Measurements from ENCODE around the gene PLPPR1. TPM values are rescaled to one million over a fixed set of nuclear protein-coding genes. Genes with fewer than 3 reads are reported as not detected.

Gene PLPPR1
- total RNA-seq, 4 donors from 2014 or later: 0.41 TPM; not detected in 3

GRCh38 chr9:101173907-101174306 is 145.4 kb downstream of the PLPPR1 start:
- no peaks in the 10 kb centered on the region for H3K36me3 ChIP-seq
- intact Hi-C loops (cut with DNase I; ENCODE audit: low total_unique reads): no loop called here
- no peaks in the 10 kb centered on the region for H3K27me3 ChIP-seq
- no peaks in the 10 kb centered on the region for H3K9me3 ChIP-seq
- no peak for TF ChIP-seq CTCF (IDR thresholded peaks at IDR 0.05)
- no peak for TF ChIP-seq POLR2A (IDR thresholded peaks at IDR 0.05)
- no peak overlapping the region for H3K27ac ChIP-seq
- no peak overlapping the region for H3K4me3 ChIP-seq
- DNase-seq: no peak
- H3K4me1 ChIP-seq: no peaks in the 10 kb centered on the region

- no peak for TF ChIP-seq CTCF (IDR thresholded peaks at IDR 0.05)
- TF ChIP-seq POLR2A (IDR thresholded peaks at IDR 0.05): no peak
- Histone ChIP-seq H3K4me3 (no peak overlapping the region), H3K4me1 (no peaks in the 10 kb centered on the region), H3K27me3 (no peaks in the 10 kb centered on the region), H3K9me3 (no peaks in the 10 kb centered on the region), H3K36me3 (no peaks in the 10 kb centered on the region), H3K27ac (no peak overlapping the region)
- intact Hi-C loops (cut with DNase I; ENCODE audit: low total_unique reads): no loop called here
- DNase-seq: no peak
Observed at GRCh38 chr9:101176384-101176783, 147.9 kb downstream of the PLPPR1 start.

- Histone ChIP-seq H3K4me1 (no peaks in the 10 kb centered on the region), H3K27ac (no peak overlapping the region), H3K27me3 (no peaks in the 10 kb centered on the region), H3K36me3 (no peaks in the 10 kb centered on the region), H3K9me3 (no peaks in the 10 kb centered on the region), H3K4me3 (no peak overlapping the region)
- no peak for TF ChIP-seq POLR2A (IDR thresholded peaks at IDR 0.05)
- TF ChIP-seq CTCF (IDR thresholded peaks at IDR 0.05): no peak
- intact Hi-C loops (cut with DNase I; ENCODE audit: low total_unique reads): no loop called here
- no peak for DNase-seq
Observed at GRCh38 chr9:101184813-101185278, 156.3 kb downstream of the PLPPR1 start.

- H3K27me3 ChIP-seq: no peaks in the 10 kb centered on the region
- no peaks in the 10 kb centered on the region for H3K9me3 ChIP-seq
- intact Hi-C loops (cut with DNase I; ENCODE audit: low total_unique reads): no loop called here
Observed at GRCh38 chr9:101191723-101192122, 163.2 kb downstream of the PLPPR1 start.

GRCh38 chr9:101197026-101197425 is 168.5 kb downstream of the PLPPR1 start:
- no peak for TF ChIP-seq CTCF (IDR thresholded peaks at IDR 0.05)
- Histone ChIP-seq H3K27me3 (no peaks in the 10 kb centered on the region), H3K27ac (no peak overlapping the region), H3K4me3 (no peak overlapping the region), H3K9me3 (no peaks in the 10 kb centered on the region), H3K36me3 (no peaks in the 10 kb centered on the region), H3K4me1 (no peaks in the 10 kb centered on the region)
- intact Hi-C loops (cut with DNase I; ENCODE audit: low total_unique reads): no loop called here
- DNase-seq: no peak

More at GRCh38 chr9:101191723-101192122, 163.2 kb downstream of the PLPPR1 start:
- H3K36me3 ChIP-seq: no peaks in the 10 kb centered on the region
- DNase-seq: no peak
- no peak overlapping the region for H3K4me3 ChIP-seq
- TF ChIP-seq CTCF (IDR thresholded peaks at IDR 0.05) (no peak), POLR2A (IDR thresholded peaks at IDR 0.05) (no peak)
- no peaks in the 10 kb centered on the region for H3K4me1 ChIP-seq
- no peak overlapping the region for H3K27ac ChIP-seq
